Sigmoid colon (tissue), 4 donors: ENCODE results near the gene SLCO3A1.

ENCODE experiments used
- CTCF ChIP-seq, 4 experiments: fragments of 450-650 bp in 3 of 4; fragments of 200-600 bp in 1 of 4; IDR thresholded peaks; one replicate each; pipeline ENCODE4 v1.5.1; 2016 to 2019; ENCODE audit warnings: antibody characterized with exemption in 4 of 4, mild to moderate bottlenecking in 3 of 4, moderate library complexity in 2 of 4
- EP300 ChIP-seq, 4 donors: sonication (generic); formaldehyde crosslinking; IDR thresholded peaks; one replicate each; pipeline ENCODE4 v1.6.1; 2017; ENCODE audit warnings: antibody characterized with exemption in 4 of 4

- no peak for TF ChIP-seq EP300 (IDR thresholded peaks at IDR 0.05)
- TF ChIP-seq CTCF (IDR thresholded peaks at IDR 0.05): no peak
Observed at GRCh38 chr15:92021792-92022191, 168.3 kb downstream of the SLCO3A1 start.
